Heart right ventricle (tissue), 16 donors: Measurements from ENCODE around the gene PDZD8. TPM values are rescaled to one million over a fixed set of nuclear protein-coding genes. Genes with fewer than 3 reads are reported as not detected.
"Not testable (repeated sequence)": the region's sequence is repeated elsewhere in the genome, so short reads cannot be mapped to it uniquely, and the experiment has no call there.

ENCODE experiments used
- ATAC-seq, 8 donors: fragments of 200-7000 bp; cut with Tn5 transposase; one replicate each; pipeline ENCODE4 v1.9.1; 2020; ENCODE audit warnings: mild to moderate bottlenecking in 8 of 8, moderate library complexity in 8 of 8, moderate number of reproducible peaks in 1 of 8
- DNase-seq, 2 donors: peaks; one replicate each; pipeline ENCODE4 v3.0.0-alpha.2; 2020
- H3K27ac ChIP-seq, 10 donors: fragments of 200-600 bp; sonication (generic) in 2 of 10; one replicate each; pipeline versions ENCODE4 v1.5.0 to v1.8.0; 2020 to 2022; ENCODE audit warnings: mild to moderate bottlenecking in 3 of 10
- H3K27me3 ChIP-seq, 7 donors: fragments of 200-600 bp; one replicate each; pipeline ENCODE4 v1.8.0; 2021 to 2022; ENCODE audit warnings: mild to moderate bottlenecking in 2 of 7
- H3K36me3 ChIP-seq, 9 donors: fragments of 200-600 bp; sonication (generic) in 1 of 9; one replicate each; pipeline versions ENCODE4 v1.5.0 to v1.8.0; 2020 to 2022; ENCODE audit warnings: mild to moderate bottlenecking in 2 of 9
- H3K4me1 ChIP-seq, 9 donors: fragments of 200-600 bp; sonication (generic) in 1 of 9; one replicate each; pipeline versions ENCODE4 v1.5.0 to v1.8.0; 2020 to 2022; ENCODE audit warnings: mild to moderate bottlenecking in 4 of 9
- H3K4me3 ChIP-seq, 10 donors: fragments of 200-600 bp; sonication (generic) in 2 of 10; one replicate each; pipeline versions ENCODE4 v1.5.0 to v1.8.0; 2020 to 2022; ENCODE audit warnings: mild to moderate bottlenecking in 7 of 10, moderate library complexity in 2 of 10
- H3K9me3 ChIP-seq, 11 donors: fragments of 200-600 bp in 10 of 11; sonication (generic) in 2 of 11; one replicate each; pipeline versions ENCODE4 v1.5.0 to v1.8.0; 2013 to 2022; ENCODE audit warnings: mild to moderate bottlenecking in 2 of 11, control low read depth in 1 of 11, moderate library complexity in 1 of 11
- CTCF ChIP-seq, 9 donors: fragments of 200-600 bp; sonication (generic) in 2 of 9; IDR thresholded peaks; one replicate each; pipeline versions ENCODE4 v1.5.0 to v1.8.0; 2021 to 2022; ENCODE audit warnings: antibody characterized with exemption in 9 of 9, mild to moderate bottlenecking in 5 of 9, moderate library complexity in 1 of 9
- WGBS, 2 donors: extraction: QIAGEN DNeasy Blood & Tissue Kit; methylation state at CpG; one replicate each; pipeline ENCODE4 v1.1.7; 2013; ENCODE audit warnings: inconsistent platforms in 1 of 2; 5-methylcytosine and 5-hydroxymethylcytosine counted together
- intact Hi-C, 10 donors: fragments of 100-400 bp; cut with DNase I; formaldehyde crosslinking; loops; one replicate each; pipeline versions ENCODE4 v1.11.1 to v1.14.2; 2022
- polyA plus RNA-seq, 2 donors: library from polyadenylated mRNA; stranded (reverse); fragments of 200-250 nt; gene quantifications; one replicate each; pipeline ENCODE4 v1.2.3, GENCODE V29; 2013
- total RNA-seq, 10 donors: library from RNA; stranded (reverse); fragmentation: NEBNext Ultra II Directional in 3 of 10; extraction: Animal tissue kit (Norgen Biotek cat#: 25700) in 3 of 10; gene quantifications; one replicate each; pipeline versions ENCODE4 v1.2.1 to v1.2.4, GENCODE V29; 2021 to 2023
- donor health status: Arrhythmogenic right ventricular cardiomyopathy.
- donor health status: ischemic (EF 13 %, LVEDD 7.1; RV severe dilation, severe dysfunction).
- donor health status: healthy with polysubstance abuse.
- donor health status: DM: no; HTN: yes; CAD: no.
- donor health status: DM: no; HTN: no; CAD: no.
- donor health status: ischemic (EF 25% LVEDD 6.9; RV normal size, moderate dysfunction).
- donor health status: ischemic (EF 25% LVEDD 5.7; RV mildly dilated, moderate dysfunction).
- donor health status: healthy.
- donor health status: DM: yes; HTN: yes; CAD: no.
- donor health status: Ischemic cardiomyopathy.
- donor health status: ischemic (EF 35%, LVEDD 5.7; RV mildly dilated, moderate dysfunction).
- donor health status: nonischemic (EF 11% LVEDD 7.7; RV severe dilation, severe dysfunction).
- donor health status: DM: yes; HTN: yes; CAD: no.
- donor health status: PGD.
- donor health status: ischemic (EF 29% LVEDD 5.4; RV normal size, mild dysfunction).
- donor health status: nonischemic (EF 23%, LVEDD 6.1; RV moderate dilation, normal function).

PDZD8 gene
- total and polyA plus RNA-seq, 12 donors: 2.0 to 31.3 (median 22.7) TPM

- H3K27ac ChIP-seq: no peak overlapping the region
- 74 to 86% methylated on average over 8 of the region's 8 CpGs for WGBS, 2 donors
- DNase-seq (no peak), ATAC-seq (no peak)
- no peak overlapping the region for H3K4me3 ChIP-seq
- peaks cover 0 to 10% (median 3%) of the 10 kb centered on the region in 9 donors for H3K4me1 ChIP-seq
- H3K9me3 ChIP-seq: peaks cover 0 to 4% (median 0%) of the 10 kb centered on the region in 11 donors
- no peak for TF ChIP-seq CTCF (IDR thresholded peaks at IDR 0.05)
- intact Hi-C loops: no loop called here
- no peaks in the 10 kb centered on the region for H3K36me3 ChIP-seq
- H3K27me3 ChIP-seq: peaks cover 9 to 91% (median 72%) of the 10 kb centered on the region in 7 donors
Observed at GRCh38 chr10:117239051-117239450, 136.2 kb downstream of the PDZD8 start.

DNA sequence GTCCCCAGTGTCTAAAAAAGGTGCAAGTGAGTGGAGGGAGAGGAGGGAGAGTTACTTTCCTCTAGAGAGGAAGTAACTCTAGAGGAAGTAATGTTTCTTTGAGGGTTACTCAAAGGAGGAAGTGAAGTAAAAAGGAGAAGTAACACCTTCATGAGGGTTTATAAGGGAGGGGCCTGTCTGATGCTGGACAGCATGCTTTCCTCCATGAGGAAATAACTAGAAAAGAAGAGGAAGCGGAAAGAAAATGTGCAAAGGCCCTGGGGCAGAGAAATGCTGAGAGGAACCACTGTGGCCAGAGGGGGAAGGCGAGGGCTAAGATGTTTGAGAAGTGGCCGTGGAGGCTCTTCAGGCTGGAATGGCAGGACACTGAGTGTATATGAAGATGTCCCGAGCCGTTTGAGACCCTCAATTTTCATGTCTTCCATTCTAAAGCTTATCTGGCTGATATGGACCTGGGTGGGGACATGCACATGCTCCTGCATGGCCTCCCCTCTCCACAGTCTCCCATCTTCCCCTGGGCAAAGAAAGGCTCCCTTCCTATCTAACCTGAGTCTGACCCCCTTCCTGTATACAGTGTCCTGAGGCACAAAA lies 137.7 kb downstream of the PDZD8 start:
- Histone ChIP-seq H3K4me1 (peaks cover 0 to 10% (median 3%) of the 10 kb centered on the region in 9 donors), H3K4me3 (no peak overlapping the region), H3K27ac (no peak overlapping the region), H3K36me3 (no peaks in the 10 kb centered on the region), H3K9me3 (peaks cover 0 to 4% (median 0%) of the 10 kb centered on the region in 11 donors), H3K27me3 (peaks cover 9 to 75% (median 56%) of the 10 kb centered on the region in 7 donors)
- DNase-seq (no peak), ATAC-seq (no peak)
- TF ChIP-seq CTCF (IDR thresholded peaks at IDR 0.05): no peak
- 78 to 85% methylated on average over 5 of the region's 5 CpGs for WGBS, 2 donors
- intact Hi-C loops: no loop called here

DNA sequence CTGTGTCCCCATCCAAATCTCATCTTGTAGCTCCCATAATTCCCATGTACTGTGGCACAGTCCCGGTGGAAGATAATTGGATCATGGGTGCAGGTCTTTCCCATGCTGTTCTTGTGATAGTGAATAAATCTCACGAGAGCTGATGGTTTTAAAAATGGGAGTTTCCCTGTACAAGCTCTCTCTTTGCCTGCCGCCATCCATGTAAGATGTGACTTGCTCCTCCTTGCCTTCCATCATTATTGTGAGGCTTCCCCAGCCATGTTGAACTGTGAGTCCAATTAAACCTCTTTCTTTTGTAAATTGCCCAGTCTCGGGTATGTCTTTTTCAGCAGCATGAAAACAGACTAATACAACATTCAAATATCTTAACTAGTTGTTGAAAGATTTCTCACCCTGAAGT lies 145.1 kb downstream of the PDZD8 start:
- WGBS, 2 donors: 85 to 90% methylated on average over 4 of the region's 4 CpGs
- H3K4me1 ChIP-seq: not testable (repeated sequence)
- peaks cover 0 to 66% (median 39%) of the 10 kb centered on the region in 7 donors for H3K27me3 ChIP-seq

GRCh38 chr10:117228210-117228609 lies 147.0 kb downstream of the PDZD8 start:
- H3K27me3 ChIP-seq: peaks cover 0 to 72% (median 45%) of the 10 kb centered on the region in 7 donors
- no peak for ATAC-seq

More for the DNA sequence above, 145.1 kb downstream of the PDZD8 start:
- H3K36me3 ChIP-seq, H3K4me3 ChIP-seq, H3K9me3 ChIP-seq, DNase-seq, intact Hi-C loops, ATAC-seq, H3K27ac ChIP-seq: not testable (repeated sequence)

More at GRCh38 chr10:117228210-117228609, 147.0 kb downstream of the PDZD8 start:
- Histone ChIP-seq H3K4me1 (no peaks in the 10 kb centered on the region), H3K9me3 (no peaks in the 10 kb centered on the region), H3K4me3 (no peak overlapping the region), H3K27ac (no peak overlapping the region), H3K36me3 (no peaks in the 10 kb centered on the region)
- no peak for TF ChIP-seq CTCF (IDR thresholded peaks at IDR 0.05)
- intact Hi-C loops: loop anchor here in 1 of 10 donors (10.0 kb wide), 1 partner anchor 87 kb away; no protein-coding TSS in a partner anchor
- DNase-seq: no peak

Other genes with a start within 250 kb of the PDZD8 start
- gene VAX1, start 237.2 kb downstream of the PDZD8 start, total RNA-seq: not detected
- not detected for gene VAX1, start 237.2 kb downstream of the PDZD8 start, polyA plus RNA-seq
- gene KCNK18, start 178.0 kb downstream of the PDZD8 start, total RNA-seq: not detected
- not detected for gene KCNK18, start 178.0 kb downstream of the PDZD8 start, polyA plus RNA-seq
- gene SLC18A2, start 134.3 kb downstream of the PDZD8 start, total RNA-seq: under 1 TPM in 9 of 10 donors, not detected in 1; 0.12 to 0.47 (median 0.20) TPM
- under 1 TPM; 0.07 to 0.12 TPM for gene SLC18A2, start 134.3 kb downstream of the PDZD8 start, polyA plus RNA-seq
- under 1 TPM in 3 of 10 donors, not detected in 7; 0.15 to 0.17 (median 0.15) TPM for gene EMX2, start 167.3 kb upstream of the PDZD8 start, total RNA-seq
- under 1 TPM; 0.13 to 0.59 TPM for gene EMX2, start 167.3 kb upstream of the PDZD8 start, polyA plus RNA-seq